Measurements from ENCODE around the gene KEAP1. TPM values are rescaled to one million over a fixed set of nuclear protein-coding genes. Genes with fewer than 3 reads are reported as not detected.

KEAP1 gene
- total and polyA plus RNA-seq, 10 of the 15 experiments (the other 5 are each of a cell fraction or from before 2014, with no cell fraction given): 1.4 to 87.7 (median 48.6) TPM

DNA sequence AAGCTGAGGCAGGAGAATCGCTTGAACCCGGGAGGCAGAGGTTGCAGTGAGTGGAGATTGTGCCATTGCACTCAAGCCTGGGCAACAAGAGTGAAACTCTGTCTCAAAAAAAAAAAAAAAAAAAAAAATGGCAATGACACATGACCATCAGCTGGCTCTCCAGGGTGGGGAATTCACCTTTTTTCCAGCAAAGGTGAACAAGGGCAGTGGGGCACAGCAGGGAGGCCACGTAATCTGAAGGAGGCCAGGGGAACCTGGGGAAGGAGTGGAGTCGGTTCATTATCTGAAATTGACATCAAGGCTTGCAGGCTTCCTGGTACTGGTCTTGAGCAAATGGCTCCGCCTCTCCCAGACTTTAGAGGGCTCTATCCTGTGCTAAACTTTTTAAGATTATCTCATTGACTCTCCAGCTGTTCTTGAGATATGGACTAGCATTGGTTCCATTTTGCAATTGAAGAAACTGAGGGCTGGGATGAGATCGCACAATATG lies 28.1 kb downstream of the KEAP1 start:
- SMC1A ChIA-PET (ENCODE audit: uncharacterized antibody, unreplicated experiment): no interaction called here
- BruUV-seq (replicated peaks): no TSS peak

DNA sequence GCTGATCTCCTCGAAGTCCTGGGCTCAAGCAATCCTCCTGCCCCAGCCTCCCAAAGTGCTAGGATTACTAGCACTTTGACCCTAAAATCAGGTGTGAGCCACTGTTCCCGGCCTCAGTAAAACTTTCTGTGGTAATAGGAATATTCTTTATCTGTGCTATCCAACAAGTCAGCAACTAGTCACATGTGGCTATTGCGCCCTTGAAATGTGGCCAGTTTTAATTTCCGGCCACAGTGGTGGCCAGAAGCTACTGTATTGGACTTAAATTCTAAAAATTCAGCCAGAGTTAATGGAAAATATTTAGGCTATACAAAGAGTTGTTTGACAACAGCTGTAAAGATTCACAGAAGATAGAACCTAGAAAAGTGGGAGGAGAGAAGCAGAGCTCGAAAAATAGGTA lies 30.0 kb downstream of the KEAP1 start:
- no peak overlapping the region for H3K9ac ChIP-seq (ENCODE audit: control insufficient read depth, insufficient read depth, low read length)
- TF ChIP-seq, protein P1, sequence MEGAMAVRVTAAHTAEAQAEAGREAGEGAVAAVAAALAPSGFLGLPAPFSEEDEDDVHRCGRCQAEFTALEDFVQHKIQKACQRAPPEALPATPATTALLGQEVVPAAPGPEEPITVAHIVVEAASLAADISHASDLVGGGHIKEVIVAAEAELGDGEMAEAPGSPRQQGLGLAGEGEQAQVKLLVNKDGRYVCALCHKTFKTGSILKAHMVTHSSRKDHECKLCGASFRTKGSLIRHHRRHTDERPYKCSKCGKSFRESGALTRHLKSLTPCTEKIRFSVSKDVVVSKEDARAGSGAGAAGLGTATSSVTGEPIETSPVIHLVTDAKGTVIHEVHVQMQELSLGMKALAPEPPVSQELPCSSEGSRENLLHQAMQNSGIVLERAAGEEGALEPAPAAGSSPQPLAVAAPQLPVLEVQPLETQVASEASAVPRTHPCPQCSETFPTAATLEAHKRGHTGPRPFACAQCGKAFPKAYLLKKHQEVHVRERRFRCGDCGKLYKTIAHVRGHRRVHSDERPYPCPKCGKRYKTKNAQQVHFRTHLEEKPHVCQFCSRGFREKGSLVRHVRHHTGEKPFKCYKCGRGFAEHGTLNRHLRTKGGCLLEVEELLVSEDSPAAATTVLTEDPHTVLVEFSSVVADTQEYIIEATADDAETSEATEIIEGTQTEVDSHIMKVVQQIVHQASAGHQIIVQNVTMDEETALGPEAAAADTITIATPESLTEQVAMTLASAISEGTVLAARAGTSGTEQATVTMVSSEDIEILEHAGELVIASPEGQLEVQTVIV (IDR thresholded peaks at IDR 0.05; ENCODE audit: borderline replicate concordance, partially characterized antibody): no peak
- TF ChIP-seq, protein P2, sequence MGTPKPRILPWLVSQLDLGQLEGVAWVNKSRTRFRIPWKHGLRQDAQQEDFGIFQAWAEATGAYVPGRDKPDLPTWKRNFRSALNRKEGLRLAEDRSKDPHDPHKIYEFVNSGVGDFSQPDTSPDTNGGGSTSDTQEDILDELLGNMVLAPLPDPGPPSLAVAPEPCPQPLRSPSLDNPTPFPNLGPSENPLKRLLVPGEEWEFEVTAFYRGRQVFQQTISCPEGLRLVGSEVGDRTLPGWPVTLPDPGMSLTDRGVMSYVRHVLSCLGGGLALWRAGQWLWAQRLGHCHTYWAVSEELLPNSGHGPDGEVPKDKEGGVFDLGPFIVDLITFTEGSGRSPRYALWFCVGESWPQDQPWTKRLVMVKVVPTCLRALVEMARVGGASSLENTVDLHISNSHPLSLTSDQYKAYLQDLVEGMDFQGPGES (IDR thresholded peaks at IDR 0.05): no peak
- no peak for TF ChIP-seq ASH2L (IDR thresholded peaks at IDR 0.05; ENCODE audit: borderline replicate concordance, low read depth)
- no peak for TF ChIP-seq YBX1 (IDR thresholded peaks at IDR 0.05)
- TF ChIP-seq SREBF2 (IDR thresholded peaks at IDR 0.05; ENCODE audit: low read length): no peak
- no peak for TF ChIP-seq PAX8 (IDR thresholded peaks at IDR 0.05)
- ATAC-seq (no peak), DNase-seq (ENCODE audit: low read depth, low spot score) (no peak), FAIRE-seq (no peak)
- no peak overlapping the region for H3K27ac ChIP-seq (ENCODE audit: control insufficient read depth, insufficient read depth)
- no peaks in the 10 kb centered on the region for H3K79me2 ChIP-seq (ENCODE audit: control insufficient read depth, insufficient read depth, low read length)
- CTCF ChIA-PET: interaction anchor here (0.9 to 2.7 kb wide), 4 partner anchors 10 to 171 kb away, joined by 3 to 7 read pairs (median 4); no protein-coding TSS in a partner anchor
- intact Hi-C loops (cut with micrococcal nuclease; ENCODE audit: unreplicated experiment): no loop called here
- H2AFZ ChIP-seq (ENCODE audit: control insufficient read depth, low read depth, low read length): no peak overlapping the region
- H3K36me3 ChIP-seq (ENCODE audit: control insufficient read depth in 2 of 2, insufficient read depth in 2 of 2, low read length in 1 of 2): no peaks in the 10 kb centered on the region
- H3K9me3 ChIP-seq (replicated peaks; ENCODE audit: control insufficient read depth, insufficient read depth, low read length): no peaks in the 10 kb centered on the region
- BruUV-seq (replicated peaks): no TSS peak
- no peaks in the 10 kb centered on the region for H4K20me1 ChIP-seq (ENCODE audit: control insufficient read depth, insufficient read depth)
- H3K4me1 ChIP-seq (ENCODE audit: control insufficient read depth, insufficient read depth, low read length): no peaks in the 10 kb centered on the region
- 25% methylated on average over 5 of the region's 5 CpGs for WGBS (ENCODE audit: insufficient coverage, insufficient replicate concordance, low lambda C conversion rate, missing lambda C conversion rate)
- H3K4me3 ChIP-seq: no peak overlapping the region
- POLR2A ChIA-PET: no interaction called here
- RAD21 ChIA-PET (ENCODE audit: unreplicated experiment): no interaction called here
- no peaks in the 10 kb centered on the region; a peak in 1 of 4 replicates for H3K27me3 ChIP-seq (replicated peaks in 1 of 2; ENCODE audit: control insufficient read depth in 2 of 2, insufficient read depth in 2 of 2, low read length in 1 of 2)
- no peak overlapping the region for H3K4me2 ChIP-seq (ENCODE audit: control insufficient read depth, insufficient read depth)
- in situ Hi-C loops (cut with MboI): no loop called here
- SMC1A ChIA-PET (ENCODE audit: uncharacterized antibody, unreplicated experiment): interaction anchor here (0.5 kb wide), 1 partner anchor 96 kb away, joined by 3 read pairs; the partner anchor contains the start of gene CDKN2D

More for the DNA sequence above, 28.1 kb downstream of the KEAP1 start:
- no peak overlapping the region for H3K9ac ChIP-seq (ENCODE audit: control insufficient read depth, insufficient read depth, low read length)
- H3K27me3 ChIP-seq (replicated peaks in 1 of 2; ENCODE audit: control insufficient read depth in 2 of 2, insufficient read depth in 2 of 2, low read length in 1 of 2): no peaks in the 10 kb centered on the region; a peak in 1 of 4 replicates
- WGBS (ENCODE audit: insufficient coverage, insufficient replicate concordance, low lambda C conversion rate, missing lambda C conversion rate): 25% methylated on average over 6 of the region's 6 CpGs
- no peak overlapping the region for H3K4me3 ChIP-seq
- no peaks in the 10 kb centered on the region for H3K79me2 ChIP-seq (ENCODE audit: control insufficient read depth, insufficient read depth, low read length)
- ChIA-PET CTCF (interaction anchor here (0.7 to 1.6 kb wide), 4 partner anchors 8 to 38 kb away, joined by 3 to 7 read pairs (median 3); no protein-coding TSS in a partner anchor), POLR2A (interaction anchor here (0.7 kb wide), 1 partner anchor 367 kb away, joined by 3 read pairs; no protein-coding TSS in a partner anchor), RAD21 (ENCODE audit: unreplicated experiment) (interaction anchor here (1.3 kb wide), 1 partner anchor 224 kb away, joined by 4 read pairs; no protein-coding TSS in a partner anchor)
- ATAC-seq: no peak
- in situ Hi-C loops (cut with MboI) (no loop called here), intact Hi-C loops (cut with micrococcal nuclease; ENCODE audit: unreplicated experiment) (loop anchor here (5.0 kb wide), 1 partner anchor 73 kb away; the partner anchor contains the start of gene CDC37)
- H3K4me1 ChIP-seq (ENCODE audit: control insufficient read depth, insufficient read depth, low read length): no peaks in the 10 kb centered on the region
- no peaks in the 10 kb centered on the region for H3K9me3 ChIP-seq (replicated peaks; ENCODE audit: control insufficient read depth, insufficient read depth, low read length)
- no peaks in the 10 kb centered on the region for H3K36me3 ChIP-seq (ENCODE audit: control insufficient read depth in 2 of 2, insufficient read depth in 2 of 2, low read length in 1 of 2)
- H3K4me2 ChIP-seq (ENCODE audit: control insufficient read depth, insufficient read depth): no peak overlapping the region
- no peak for FAIRE-seq
- TF ChIP-seq YY1 (IDR thresholded peaks at IDR 0.05; ENCODE audit: low read depth, low read length) (no peak), RELA (IDR thresholded peaks at IDR 0.05; ENCODE audit: borderline replicate concordance, partially characterized antibody) (no peak), ZNF217 (IDR thresholded peaks at IDR 0.05) (no peak), NR2F1 (conservative IDR thresholded peaks at IDR 0.05) (no peak), TAF1 (IDR thresholded peaks at IDR 0.05; ENCODE audit: borderline replicate concordance, low read depth, low read length) (no peak)
- H2AFZ ChIP-seq (ENCODE audit: control insufficient read depth, low read depth, low read length): no peak overlapping the region
- H3K27ac ChIP-seq (ENCODE audit: control insufficient read depth, insufficient read depth): no peak overlapping the region
- DNase-seq (ENCODE audit: low read depth, low spot score): no peak
- no peaks in the 10 kb centered on the region for H4K20me1 ChIP-seq (ENCODE audit: control insufficient read depth, insufficient read depth)

Data from GM12878 (cell line).